ENCODE measurements around the gene EXT2.

The EXT2 gene

GRCh38 chr11:44136176-44136945 is 40.9 kb downstream of the EXT2 start:
- DNase-seq, result no peak

GRCh38 chr11:44137057-44137456 is 41.6 kb downstream of the EXT2 start:
- DNase-seq, result no peak

GRCh38 chr11:44138286-44138685 is 42.8 kb downstream of the EXT2 start:
- DNase-seq, result no peak

DNA sequence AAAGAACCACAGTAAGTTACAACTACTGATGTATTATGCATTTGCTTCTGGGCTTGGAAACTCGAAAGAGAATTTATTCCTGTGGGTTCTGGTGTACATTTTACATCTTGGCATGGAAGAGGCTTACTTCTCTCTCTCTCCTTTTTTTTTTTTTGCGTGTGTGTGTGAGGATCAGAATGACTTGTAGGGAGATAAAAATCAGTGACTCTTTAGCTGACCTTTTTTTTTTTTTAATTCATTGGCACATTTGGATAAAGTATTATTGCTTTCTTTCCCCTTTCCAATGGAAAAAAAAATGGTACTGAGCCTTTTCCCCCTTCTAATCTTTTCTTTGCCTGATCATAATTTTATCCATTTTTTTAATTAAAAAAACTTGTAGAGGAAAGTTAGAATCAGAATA is 43.5 kb downstream of the EXT2 start:
- no peak for DNase-seq

DNA sequence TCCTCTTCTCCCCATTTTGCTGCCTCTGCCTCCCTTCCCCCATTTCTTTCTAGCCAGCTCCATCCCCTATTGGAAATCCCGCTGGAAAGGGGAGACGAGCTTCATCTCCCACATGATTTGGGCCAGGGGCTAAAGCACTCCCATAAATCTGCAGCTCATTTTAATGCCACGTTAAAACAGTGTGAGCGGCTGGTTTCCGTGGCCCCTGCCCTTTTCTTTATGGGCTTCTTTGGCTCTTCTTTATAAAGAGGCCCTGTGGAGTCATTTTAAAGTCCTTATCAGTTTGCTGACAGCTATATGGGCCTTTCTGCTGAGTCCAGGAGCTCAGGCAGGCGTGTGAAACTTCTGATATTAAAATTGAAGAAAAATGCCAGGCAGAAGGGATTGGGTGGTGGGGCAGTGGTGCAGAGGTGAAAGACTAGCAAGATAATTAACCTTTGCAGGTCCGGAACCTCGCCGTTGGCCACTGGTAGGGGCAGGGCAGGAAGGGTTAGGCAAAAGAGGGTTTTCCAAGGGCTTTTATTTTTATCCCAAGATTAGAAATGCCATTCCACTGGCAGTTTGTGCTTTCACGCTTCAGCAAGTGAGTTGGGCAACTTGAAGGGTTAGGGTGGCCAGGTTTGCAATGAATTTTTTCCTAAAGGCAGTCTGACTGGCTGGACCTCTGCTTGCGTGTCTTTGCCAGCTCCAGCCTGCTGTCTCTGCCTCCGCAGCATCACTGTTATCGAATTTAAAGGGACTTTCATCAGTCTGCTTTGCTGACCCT is 44.3 kb downstream of the EXT2 start:
- DNase-seq, result no peak

- DNase-seq, result no peak
Measured at GRCh38 chr11:44140372-44140771, 44.9 kb downstream of the EXT2 start.

- no peak for DNase-seq
Measured at GRCh38 chr11:44140805-44141204, 45.3 kb downstream of the EXT2 start.

DNA sequence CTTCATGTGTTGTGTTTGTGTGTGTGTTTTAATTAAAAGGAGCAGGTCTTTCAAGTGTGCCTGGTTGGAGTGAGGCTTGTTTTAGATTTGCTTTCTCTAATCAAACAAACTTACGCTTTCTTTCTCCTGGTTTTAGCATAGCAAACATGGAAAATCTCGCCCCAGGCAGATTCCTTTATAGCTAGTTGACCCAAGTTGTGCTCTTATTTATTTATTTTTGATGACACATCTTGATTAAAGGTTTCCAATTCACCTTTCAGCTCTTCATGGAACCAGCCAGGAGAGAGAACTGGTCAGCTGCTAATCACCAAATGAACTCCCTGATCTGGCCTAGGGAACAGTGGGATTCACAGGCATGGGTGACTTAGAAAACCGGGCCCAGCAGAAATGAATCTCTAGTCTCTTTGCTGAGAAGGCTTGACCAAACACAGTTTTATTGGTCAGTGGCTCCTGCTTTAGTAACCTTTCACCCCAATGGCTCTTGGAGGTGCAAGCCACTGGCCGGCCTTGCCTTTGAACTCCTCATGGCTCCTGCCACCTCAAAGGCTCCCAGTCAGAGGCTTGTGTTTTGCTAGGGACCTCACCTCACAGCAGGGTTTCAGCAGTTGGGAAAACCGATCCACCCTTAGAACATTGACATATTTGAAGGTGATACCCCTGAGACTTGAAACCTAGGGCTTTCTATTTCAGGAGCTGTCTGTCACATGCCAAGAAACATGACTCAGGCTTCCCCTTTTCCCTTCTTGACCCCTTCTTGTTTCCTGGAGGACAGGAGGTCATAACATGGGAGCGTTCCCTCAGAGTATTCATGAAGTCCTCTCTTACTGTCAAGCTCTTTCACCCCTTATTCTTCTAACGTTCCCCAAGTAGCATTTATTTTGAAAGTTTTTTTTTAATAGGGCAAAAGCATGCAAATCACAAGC is 48.8 kb downstream of the EXT2 start:
- no peak for DNase-seq

DNA sequence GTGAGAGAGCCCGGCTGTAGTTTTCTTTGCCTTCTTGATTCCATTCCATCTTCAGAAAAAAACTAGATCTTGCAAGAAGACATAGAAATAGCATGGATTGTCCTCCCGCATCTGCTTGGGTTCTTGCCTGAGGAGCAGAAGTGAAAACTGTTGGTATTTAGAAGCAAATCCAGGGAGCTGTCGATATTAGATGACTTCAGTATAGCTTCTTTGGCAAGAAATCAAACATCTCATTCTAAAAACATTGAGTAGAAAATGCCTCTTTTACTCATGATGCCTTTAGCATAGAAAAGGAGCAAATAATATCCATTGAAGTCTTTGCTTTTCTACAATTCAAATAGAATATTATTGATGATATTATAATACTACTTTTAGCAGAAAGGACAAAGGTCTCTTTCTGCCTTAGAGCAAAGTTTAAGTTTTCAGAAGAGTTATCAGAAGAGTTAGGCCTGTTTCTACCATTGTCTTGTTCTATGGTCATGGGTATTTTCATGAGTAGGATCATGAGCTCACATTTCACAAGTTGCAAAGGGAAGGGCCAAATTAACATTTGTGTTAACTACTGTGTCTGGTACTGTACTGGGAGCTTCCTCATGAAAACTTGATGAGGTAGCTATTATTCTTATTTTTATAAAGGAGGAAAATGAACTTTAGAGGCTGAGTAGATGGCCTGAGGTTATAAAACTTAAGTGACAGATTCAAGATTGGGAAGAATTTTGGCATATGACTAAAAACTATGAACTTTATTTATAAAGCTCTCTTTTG is 49.7 kb downstream of the EXT2 start:
- no peak for DNase-seq

DNA sequence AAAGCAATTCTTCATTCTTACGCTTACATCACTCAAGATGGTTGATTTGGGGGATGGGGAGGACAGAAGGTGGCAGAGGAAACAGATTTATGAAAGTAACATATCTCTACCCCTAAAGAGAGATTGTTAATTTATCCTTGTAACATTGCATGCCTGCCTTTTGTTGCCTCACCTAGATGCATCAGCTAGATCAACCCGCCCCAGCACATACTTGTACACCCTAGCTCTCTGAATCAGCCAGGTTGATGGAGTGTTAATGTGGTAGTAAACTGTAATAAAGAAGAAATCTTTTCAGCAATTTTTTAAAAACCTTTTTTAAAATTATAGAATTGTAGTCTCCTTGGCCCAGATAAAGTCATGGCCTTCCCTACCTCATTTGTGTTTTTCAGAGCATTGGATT is 51.5 kb downstream of the EXT2 start:
- no peak for DNase-seq

- no peak for DNase-seq
Measured at GRCh38 chr11:44147751-44148150, 52.3 kb downstream of the EXT2 start.

DNA sequence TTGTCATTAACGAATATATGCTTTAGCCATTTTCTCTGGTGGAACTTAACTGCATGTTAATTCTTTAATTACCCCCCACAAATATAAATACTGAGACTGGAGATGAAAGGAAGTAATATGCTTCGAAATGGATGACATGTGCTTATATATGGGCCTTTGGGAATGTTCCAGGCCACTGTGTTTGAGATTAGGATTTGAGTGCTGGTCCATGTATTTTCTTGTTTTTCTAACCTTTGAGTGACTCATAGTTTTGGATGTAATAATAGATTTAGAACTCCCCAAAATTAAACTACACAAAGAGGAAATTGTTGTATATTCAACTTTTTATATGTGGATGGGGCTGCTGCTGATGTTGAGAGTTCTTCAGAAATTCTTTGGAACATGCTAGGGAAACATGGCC is 54.2 kb downstream of the EXT2 start:
- DNase-seq, result no peak

DNA sequence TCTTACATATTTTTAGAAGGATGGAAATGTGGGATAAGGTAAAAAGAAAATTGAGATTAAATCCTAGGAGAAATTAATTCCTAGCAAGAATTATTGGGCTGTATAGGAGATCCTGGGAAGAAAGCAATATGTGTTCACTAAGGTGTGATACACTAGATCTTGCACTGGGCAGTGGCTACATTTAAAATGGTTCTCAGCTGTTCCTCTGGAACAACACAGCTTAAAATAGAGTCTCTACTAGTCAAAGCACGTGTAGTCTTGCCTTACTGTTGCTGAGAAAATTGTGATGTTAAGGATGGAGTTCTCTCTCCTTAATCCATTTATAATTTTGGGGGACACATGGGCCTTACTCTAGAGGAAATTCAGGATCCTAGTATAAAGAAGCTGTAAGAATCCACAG is 54.9 kb downstream of the EXT2 start:
- no peak for DNase-seq

- DNase-seq, result no peak
Measured at GRCh38 chr11:44157019-44157418, 61.5 kb downstream of the EXT2 start.

DNA sequence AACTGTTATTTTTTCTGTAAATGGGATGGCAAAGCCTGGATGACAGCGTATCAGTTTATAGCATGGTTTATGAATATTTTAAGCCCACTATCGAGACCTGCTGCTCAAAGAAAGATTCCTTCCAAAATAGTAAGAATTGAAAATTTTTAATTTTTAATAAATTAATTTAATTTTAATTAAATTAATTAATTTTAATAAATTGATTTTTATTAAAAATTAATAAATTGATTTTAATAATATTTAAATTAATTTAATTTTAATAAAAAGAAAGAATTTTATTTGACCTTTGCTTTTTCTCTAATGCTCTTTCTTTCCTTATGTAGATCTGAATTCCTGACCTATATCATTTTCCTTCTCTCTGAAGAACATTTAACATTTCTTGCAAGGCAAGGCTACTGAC is 62.9 kb downstream of the EXT2 start:
- DNase-seq, result no peak

DNA sequence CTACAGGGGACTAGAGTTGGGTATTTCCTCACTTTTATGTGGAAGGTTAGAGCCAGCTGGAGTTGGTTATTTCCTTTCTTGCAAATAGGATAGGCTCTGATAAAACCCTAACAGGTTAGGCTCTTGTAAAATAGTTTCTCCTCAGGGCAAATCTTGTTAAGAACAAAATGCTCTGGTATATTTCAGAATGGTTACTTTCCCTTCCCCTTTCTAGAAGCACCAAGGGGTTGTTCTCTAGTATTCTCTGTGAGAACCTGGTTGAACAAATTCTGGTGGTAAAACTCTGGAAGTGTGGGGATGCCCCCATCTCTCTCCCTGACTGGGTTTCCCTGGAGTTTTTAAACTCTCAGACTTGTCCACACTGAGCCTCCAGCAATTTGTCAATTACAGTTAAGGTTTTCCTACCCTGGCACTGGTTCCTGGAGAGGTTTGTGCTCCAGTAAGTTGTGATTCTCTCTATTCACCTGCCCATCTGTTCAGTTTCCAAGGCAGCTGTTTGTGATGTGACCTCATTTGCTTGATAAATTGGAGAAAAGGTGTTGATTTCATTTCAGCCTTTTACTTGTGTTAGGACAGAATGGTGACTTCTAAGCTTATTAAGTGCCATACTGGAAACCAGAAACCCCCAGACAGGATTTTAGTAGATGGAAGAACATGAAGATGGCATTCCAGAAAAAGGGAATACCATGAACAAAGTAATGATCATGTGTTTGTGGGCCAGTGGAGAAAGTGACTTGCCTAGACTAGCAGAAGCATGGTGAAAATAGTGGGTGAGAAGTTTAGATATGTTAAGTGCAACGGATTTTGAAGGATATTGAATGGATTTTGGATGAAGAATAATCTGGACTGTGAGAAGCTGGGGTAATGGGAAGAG is 64.6 kb downstream of the EXT2 start:
- DNase-seq, result no peak

GRCh38 chr11:44162004-44162403 is 66.5 kb downstream of the EXT2 start:
- DNase-seq, result no peak

DNA sequence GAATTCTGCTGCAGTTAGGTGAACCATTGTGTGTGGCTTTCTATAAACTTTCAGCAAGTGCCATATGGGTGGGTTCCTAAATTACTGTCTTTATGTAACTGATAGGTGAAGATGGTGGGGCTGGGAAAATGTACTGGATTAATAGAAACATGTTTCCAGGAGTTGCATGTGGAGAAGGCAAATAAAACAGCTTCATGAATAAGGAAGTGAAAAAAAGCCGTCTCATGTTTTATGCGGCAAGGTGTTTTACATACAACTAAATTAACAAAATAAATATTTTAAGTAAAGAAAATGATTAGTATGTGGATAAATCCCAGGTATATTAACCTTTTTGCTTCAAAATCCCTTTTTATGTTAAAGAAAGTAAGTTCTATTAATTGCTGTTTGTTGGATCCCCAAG is 67.2 kb downstream of the EXT2 start:
- no peak for DNase-seq

DNA sequence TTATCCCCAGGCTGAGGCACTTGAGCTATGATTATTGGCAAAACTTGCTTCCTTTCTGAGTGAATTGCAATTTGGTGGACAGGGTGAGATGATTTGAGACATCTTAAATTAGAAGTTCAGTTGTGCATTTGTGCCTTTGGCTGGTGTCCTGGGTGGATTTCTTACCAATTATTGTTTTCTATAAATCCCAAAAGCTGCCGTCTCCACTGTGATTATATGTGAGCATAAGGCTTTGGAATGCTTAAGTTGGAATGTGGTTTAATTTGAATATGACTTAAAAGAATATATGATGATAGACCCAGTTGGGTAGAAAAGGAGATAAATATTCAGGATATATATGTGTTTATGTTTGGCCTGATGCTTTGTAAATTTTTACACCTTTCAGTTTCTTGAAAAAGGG is 70.0 kb downstream of the EXT2 start:
- DNase-seq, result no peak

GRCh38 chr11:44167046-44167445 is 71.6 kb downstream of the EXT2 start:
- DNase-seq, result no peak

DNA sequence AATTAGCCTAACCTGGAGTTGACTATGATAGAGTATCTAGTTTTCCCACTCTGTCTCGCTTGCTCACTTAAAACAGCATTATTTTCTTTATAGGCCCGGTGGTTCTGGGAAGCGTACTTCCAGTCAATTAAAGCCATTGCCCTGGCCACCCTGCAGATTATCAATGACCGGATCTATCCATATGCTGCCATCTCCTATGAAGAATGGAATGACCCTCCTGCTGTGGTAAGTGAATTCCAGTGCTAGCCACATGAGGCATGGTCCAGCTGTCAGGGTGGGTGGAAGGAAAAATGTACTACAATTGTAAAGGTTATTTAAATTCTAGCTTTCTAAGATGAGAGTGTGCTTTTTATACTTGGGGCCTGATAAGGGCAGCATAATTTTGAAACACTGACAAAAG is 76.0 kb downstream of the EXT2 start:
- no peak for DNase-seq

DNA sequence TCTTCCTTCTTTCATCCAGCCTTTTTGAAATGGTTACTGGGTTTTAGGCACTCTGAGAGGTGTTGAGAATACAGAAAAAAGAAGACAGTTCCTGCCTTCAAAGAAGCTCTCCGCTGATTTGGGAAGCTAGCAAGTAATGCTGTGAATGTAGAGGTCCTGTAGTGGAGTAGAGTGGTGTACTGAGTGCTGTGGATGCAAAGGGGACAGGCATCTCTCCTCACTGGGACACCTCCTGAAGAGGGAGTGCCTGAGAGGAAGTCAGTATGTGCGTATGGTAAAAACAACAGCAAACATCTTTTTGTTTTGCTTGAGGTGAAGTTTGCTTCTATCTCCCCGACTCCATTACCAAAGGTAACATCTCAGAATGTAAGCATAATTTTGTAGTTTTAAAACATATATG is 77.5 kb downstream of the EXT2 start:
- no peak for DNase-seq

Data from NCI-H1048 (cell line).